ENCODE results near the gene C19orf38.

Gene C19orf38

GRCh38 chr19:10848230-10848856 is at the start of gene C19orf38:
Gene C19orf38 (plus strand): TSS chr19:10848415. CDS start chr19:10848509, 94 bp downstream.
- DNase-seq (ENCODE audit: low spot score) = no peak

GRCh38 chr19:10800488-10800887 is 47.7 kb upstream of the C19orf38 start:
- no peak for DNase-seq (ENCODE audit: low spot score)

- DNase-seq (ENCODE audit: low spot score) = no peak
Observed at GRCh38 chr19:10802479-10802878, 45.7 kb upstream of the C19orf38 start.

GRCh38 chr19:10803252-10803651 is 45.0 kb upstream of the C19orf38 start:
- no peak for DNase-seq (ENCODE audit: low spot score)

GRCh38 chr19:10805065-10805757 is 43.0 kb upstream of the C19orf38 start:
- DNase-seq (ENCODE audit: low spot score) = no peak

GRCh38 chr19:10805758-10806247 is 42.4 kb upstream of the C19orf38 start:
- DNase-seq (ENCODE audit: low spot score) = no peak

GRCh38 chr19:10808937-10809649 is 39.1 kb upstream of the C19orf38 start:
- no peak for DNase-seq (ENCODE audit: low spot score)

GRCh38 chr19:10809651-10810285 is 38.4 kb upstream of the C19orf38 start:
- no peak for DNase-seq (ENCODE audit: low spot score)

GRCh38 chr19:10811391-10812111 is 36.7 kb upstream of the C19orf38 start:
- no peak for DNase-seq (ENCODE audit: low spot score)

GRCh38 chr19:10812196-10812595 is 36.0 kb upstream of the C19orf38 start:
- DNase-seq (ENCODE audit: low spot score) = no peak

GRCh38 chr19:10812902-10813404 is 35.3 kb upstream of the C19orf38 start:
- DNase-seq (ENCODE audit: low spot score) = peak; percentile 91

GRCh38 chr19:10815007-10815536 is 33.1 kb upstream of the C19orf38 start:
- DNase-seq (ENCODE audit: low spot score) = no peak

- no peak for DNase-seq (ENCODE audit: low spot score)
Observed at GRCh38 chr19:10815969-10816644, 32.1 kb upstream of the C19orf38 start.

- no peak for DNase-seq (ENCODE audit: low spot score)
Observed at GRCh38 chr19:10816691-10817090, 31.5 kb upstream of the C19orf38 start.

- no peak for DNase-seq (ENCODE audit: low spot score)
Observed at GRCh38 chr19:10817291-10818038, 30.8 kb upstream of the C19orf38 start.

GRCh38 chr19:10818301-10819123 is 29.7 kb upstream of the C19orf38 start:
- DNase-seq (ENCODE audit: low spot score) = no peak

GRCh38 chr19:10819124-10820060 is 28.8 kb upstream of the C19orf38 start:
- DNase-seq (ENCODE audit: low spot score) = no peak

- DNase-seq (ENCODE audit: low spot score) = no peak
Observed at GRCh38 chr19:10820173-10820572, 28.0 kb upstream of the C19orf38 start.

Measured in kidney capillary endothelial cell (primary cell).